ENCODE data around the gene SMG6.

GRCh38 chr17:2128011-2128410, 175.6 kb downstream of the SMG6 start:
- no peak for TF ChIP-seq CTCF (tag by site-specific recombination; IDR thresholded peaks at IDR 0.05)
- TF ChIP-seq ZNF211 (tag by site-specific recombination; IDR thresholded peaks at IDR 0.05; ENCODE audit: low read depth): no peak
- TF ChIP-seq ZSCAN30 (tag by site-specific recombination; IDR thresholded peaks at IDR 0.05): no peak
- no peak for TF ChIP-seq ZNF707 (tag by site-specific recombination; IDR thresholded peaks at IDR 0.05)
